ENCODE results near the gene MACROH2A1.

Gene MACROH2A1

GRCh38 chr5:135388860-135389435 is 10.1 kb downstream of the MACROH2A1 start:
- H3K4me3 ChIP-seq (ENCODE audit: low read length) = no peak overlapping the region
- no peaks in the 10 kb centered on the region for H3K9me3 ChIP-seq (replicated peaks; ENCODE audit: insufficient read depth, low read length)
- no peak overlapping the region for H2AFZ ChIP-seq (ENCODE audit: low read length)
- no peaks in the 10 kb centered on the region for H3K9me2 ChIP-seq (replicated peaks; ENCODE audit: insufficient read depth, low read length)
- H3K27ac ChIP-seq (ENCODE audit: low read length) = no peak overlapping the region
- H3F3A ChIP-seq (ENCODE audit: insufficient read depth, low read length) = no peaks in the 10 kb centered on the region
- H4K20me1 ChIP-seq (ENCODE audit: insufficient read depth, low read length) = peaks cover 98% of the 10 kb centered on the region
- no peak overlapping the region for H3K9ac ChIP-seq (ENCODE audit: low read length)
- peaks cover 24% of the 10 kb centered on the region for H3K4me1 ChIP-seq (ENCODE audit: low read length)
- H3K4me2 ChIP-seq (ENCODE audit: low read depth, low read length) = no peak overlapping the region
- peaks cover 36% of the 10 kb centered on the region for H3K36me3 ChIP-seq (replicated peaks; ENCODE audit: insufficient read depth, low read length)
- no peak for TF ChIP-seq EZH2phosphoT487 (IDR thresholded peaks at IDR 0.05; ENCODE audit: low read length)
- no peak for TF ChIP-seq CTCF (IDR thresholded peaks at IDR 0.05; ENCODE audit: low read length)
- TF ChIP-seq EZH2 (optimal IDR thresholded peaks at IDR 0.05; ENCODE audit: low read depth, low read length) = no peak
- no peaks in the 10 kb centered on the region for H3K27me3 ChIP-seq (replicated peaks; ENCODE audit: insufficient read depth, low read length)
- peaks cover 100% of the 10 kb centered on the region for H3K79me2 ChIP-seq (ENCODE audit: low read length)
- no peak for DNase-seq

- peaks cover 94% of the 10 kb centered on the region for H4K20me1 ChIP-seq (ENCODE audit: insufficient read depth, low read length)
- H3K79me2 ChIP-seq (ENCODE audit: low read length) = peaks cover 98% of the 10 kb centered on the region
Measured at GRCh38 chr5:135387629-135387960, 11.4 kb downstream of the MACROH2A1 start.

GRCh38 chr5:135386886-135387628 is 12.0 kb downstream of the MACROH2A1 start:
- peaks cover 98% of the 10 kb centered on the region for H3K79me2 ChIP-seq (ENCODE audit: low read length)
- H3K9me2 ChIP-seq (replicated peaks; ENCODE audit: insufficient read depth, low read length) = no peaks in the 10 kb centered on the region
- no peak overlapping the region for H3K27ac ChIP-seq (ENCODE audit: low read length)
- peaks cover 29% of the 10 kb centered on the region for H3K36me3 ChIP-seq (replicated peaks; ENCODE audit: insufficient read depth, low read length)
- no peak for TF ChIP-seq CTCF (IDR thresholded peaks at IDR 0.05; ENCODE audit: low read length)
- TF ChIP-seq EZH2 (optimal IDR thresholded peaks at IDR 0.05; ENCODE audit: low read depth, low read length) = no peak
- no peak for TF ChIP-seq EZH2phosphoT487 (IDR thresholded peaks at IDR 0.05; ENCODE audit: low read length)
- H3K9ac ChIP-seq (ENCODE audit: low read length) = no peak overlapping the region
- H3K27me3 ChIP-seq (replicated peaks; ENCODE audit: insufficient read depth, low read length) = no peaks in the 10 kb centered on the region
- H4K20me1 ChIP-seq (ENCODE audit: insufficient read depth, low read length) = peaks cover 91% of the 10 kb centered on the region
- DNase-seq = no peak
- H3K4me2 ChIP-seq (ENCODE audit: low read depth, low read length) = no peak overlapping the region
- H2AFZ ChIP-seq (ENCODE audit: low read length) = no peak overlapping the region
- H3F3A ChIP-seq (ENCODE audit: insufficient read depth, low read length) = no peaks in the 10 kb centered on the region
- no peaks in the 10 kb centered on the region for H3K9me3 ChIP-seq (replicated peaks; ENCODE audit: insufficient read depth, low read length)
- peaks cover 5% of the 10 kb centered on the region for H3K4me1 ChIP-seq (ENCODE audit: low read length)
- H3K4me3 ChIP-seq (ENCODE audit: low read length) = no peak overlapping the region

More at GRCh38 chr5:135387629-135387960, 11.4 kb downstream of the MACROH2A1 start:
- TF ChIP-seq EZH2 (optimal IDR thresholded peaks at IDR 0.05; ENCODE audit: low read depth, low read length) = no peak
- TF ChIP-seq EZH2phosphoT487 (IDR thresholded peaks at IDR 0.05; ENCODE audit: low read length) = no peak
- no peak for TF ChIP-seq CTCF (IDR thresholded peaks at IDR 0.05; ENCODE audit: low read length)
- peaks cover 34% of the 10 kb centered on the region for H3K36me3 ChIP-seq (replicated peaks; ENCODE audit: insufficient read depth, low read length)
- H3K9me3 ChIP-seq (replicated peaks; ENCODE audit: insufficient read depth, low read length) = no peaks in the 10 kb centered on the region
- H3K4me2 ChIP-seq (ENCODE audit: low read depth, low read length) = no peak overlapping the region
- H3K4me3 ChIP-seq (ENCODE audit: low read length) = no peak overlapping the region
- peaks cover 10% of the 10 kb centered on the region for H3K4me1 ChIP-seq (ENCODE audit: low read length)
- no peaks in the 10 kb centered on the region for H3K27me3 ChIP-seq (replicated peaks; ENCODE audit: insufficient read depth, low read length)
- DNase-seq = no peak
- no peaks in the 10 kb centered on the region for H3F3A ChIP-seq (ENCODE audit: insufficient read depth, low read length)
- H3K27ac ChIP-seq (ENCODE audit: low read length) = no peak overlapping the region
- no peak overlapping the region for H2AFZ ChIP-seq (ENCODE audit: low read length)
- no peaks in the 10 kb centered on the region for H3K9me2 ChIP-seq (replicated peaks; ENCODE audit: insufficient read depth, low read length)
- no peak overlapping the region for H3K9ac ChIP-seq (ENCODE audit: low read length)
